Daoy (cell line): ENCODE results near the gene NEFH. TPM values are rescaled to one million over a fixed set of nuclear protein-coding genes. Genes with fewer than 3 reads are reported as not detected.

Experiments
- total RNA-seq: library from RNA; depleted of rRNA; stranded (reverse); fragments of >200 nt; shearing (Covaris generic); gene quantifications from 2 replicates; pipeline ENCODE4 v1.2.3, GENCODE V29; 2014; rRNA removed

Gene NEFH
- total RNA-seq, 1 experiment from 2014 or later: 0.11 TPM

Other genes with a start within 250 kb of the NEFH start
- 34.1 and 40.2 TPM in 2 replicates for gene RHBDD3, start 212.2 kb upstream of the NEFH start, total RNA-seq
- 150 and 191 TPM in 2 replicates for gene EWSR1, start 211.9 kb upstream of the NEFH start, total RNA-seq
- gene GAS2L1, start 173.6 kb upstream of the NEFH start, total RNA-seq: 10.0 and 11.1 TPM in 2 replicates
- 0.11 and 0.39 TPM in 2 replicates for gene RASL10A, start 164.5 kb upstream of the NEFH start, total RNA-seq
- 57.8 and 62.6 TPM in 2 replicates for gene AP1B1, start 91.6 kb upstream of the NEFH start, total RNA-seq
- gene RFPL1, start 41.6 kb upstream of the NEFH start, total RNA-seq: not detected in 2 replicates
- 74.8 and 92.2 TPM in 2 replicates for gene THOC5, start 73.5 kb downstream of the NEFH start, total RNA-seq
- gene NIPSNAP1, start 100.9 kb downstream of the NEFH start, total RNA-seq: 56.9 and 57.9 TPM in 2 replicates
- 88.3 and 113 TPM in 2 replicates for gene NF2, start 123.4 kb downstream of the NEFH start, total RNA-seq
- 1.1 and 1.7 TPM in 2 replicates for gene CABP7, start 239.8 kb downstream of the NEFH start, total RNA-seq